ENCODE data around the gene C22orf31. TPM values are rescaled to one million over a fixed set of nuclear protein-coding genes. Genes with fewer than 3 reads are reported as not detected.

The C22orf31 gene
- polyA plus RNA-seq, 3 donors, result not detected

GRCh38 chr22:29103121-29103520 lies 41.5 kb upstream of the C22orf31 start:
- no peak for DNase-seq
- H3K4me1 Mint-ChIP-seq, result no peaks in the 10 kb centered on the region
- WGBS (ENCODE audit: insufficient coverage), result 100% methylated on average over 1 of the region's 1 CpG

GRCh38 chr22:29102300-29102699 lies 40.7 kb upstream of the C22orf31 start:
- no peak for TF ChIP-seq CTCF (IDR thresholded peaks at IDR 0.05)
- Mint-ChIP-seq H3K27ac (no peak overlapping the region), H3K4me3 (no peak overlapping the region)

More at GRCh38 chr22:29103121-29103520, 41.5 kb upstream of the C22orf31 start:
- Mint-ChIP-seq H3K27me3 (ENCODE audit: low read depth in 3 of 3) (peaks cover 1 to 3% (median 3%) of the 10 kb centered on the region in 3 donors), H3K27ac (no peak overlapping the region), H3K4me3 (no peak overlapping the region), H3K36me3 (no peaks in the 10 kb centered on the region), H3K9me3 (peaks cover 0 to 1% (median 0%) of the 10 kb centered on the region in 7 donors)
- Histone ChIP-seq H3K79me2 (ENCODE audit: insufficient read depth, low read length) (no peaks in the 10 kb centered on the region), H2AFZ (ENCODE audit: insufficient read depth, low read depth, low read length, poor library complexity, severe bottlenecking) (no peak overlapping the region), H3K4me3 (replicated peaks in 1 of 3; ENCODE audit: low read depth in 2 of 3, low read length in 3 of 3) (no peak overlapping the region), H4K20me1 (ENCODE audit: insufficient read depth, low read length) (no peaks in the 10 kb centered on the region), H3K9me3 (replicated peaks in 1 of 2; ENCODE audit: control insufficient read depth in 1 of 2, insufficient read depth in 1 of 2, low read length in 2 of 2) (no peaks in the 10 kb centered on the region), H3K27me3 (ENCODE audit: control insufficient read depth in 2 of 2, insufficient read depth in 2 of 2, low read length in 2 of 2) (no peaks in the 10 kb centered on the region), H3K4me2 (replicated peaks; ENCODE audit: extremely low read depth, low read length, poor library complexity, severe bottlenecking) (no peak overlapping the region), H3K27ac (ENCODE audit: low read depth in 1 of 2, low read length in 2 of 2) (no peak overlapping the region), H3K9ac (ENCODE audit: insufficient read depth, low read length, poor library complexity, severe bottlenecking) (no peak overlapping the region), H3K36me3 (replicated peaks in 1 of 2; ENCODE audit: control insufficient read depth in 1 of 2, insufficient read depth in 2 of 2, low read length in 2 of 2) (no peaks in the 10 kb centered on the region), H3K4me1 (ENCODE audit: control insufficient read depth in 1 of 2, insufficient read depth in 2 of 2, low read length in 2 of 2) (no peaks in the 10 kb centered on the region)
- intact Hi-C loops (cut with micrococcal nuclease), result no loop called here
- TF ChIP-seq CTCF (IDR thresholded peaks at IDR 0.05), result no peak

More at GRCh38 chr22:29102300-29102699, 40.7 kb upstream of the C22orf31 start:
- no peaks in the 10 kb centered on the region for H4K20me1 ChIP-seq (ENCODE audit: insufficient read depth, low read length)
- H3K9me3 ChIP-seq (replicated peaks in 1 of 2; ENCODE audit: control insufficient read depth in 1 of 2, insufficient read depth in 1 of 2, low read length in 2 of 2), result no peaks in the 10 kb centered on the region
- peaks cover 1 to 3% (median 3%) of the 10 kb centered on the region in 3 donors for H3K27me3 Mint-ChIP-seq (ENCODE audit: low read depth in 3 of 3)
- DNase-seq, result no peak
- no peaks in the 10 kb centered on the region for H3K4me1 Mint-ChIP-seq
- no peak overlapping the region for H3K4me3 ChIP-seq (replicated peaks in 1 of 3; ENCODE audit: low read depth in 2 of 3, low read length in 3 of 3)
- no peaks in the 10 kb centered on the region for H3K4me1 ChIP-seq (ENCODE audit: control insufficient read depth in 1 of 2, insufficient read depth in 2 of 2, low read length in 2 of 2)
- no peak overlapping the region for H3K27ac ChIP-seq (ENCODE audit: low read depth in 1 of 2, low read length in 2 of 2)
- no peaks in the 10 kb centered on the region for H3K79me2 ChIP-seq (ENCODE audit: insufficient read depth, low read length)
- H3K36me3 ChIP-seq (replicated peaks in 1 of 2; ENCODE audit: control insufficient read depth in 1 of 2, insufficient read depth in 2 of 2, low read length in 2 of 2), result no peaks in the 10 kb centered on the region
- no peaks in the 10 kb centered on the region for H3K36me3 Mint-ChIP-seq
- no CpG with 5 or more reads among the region's 2 CpGs for WGBS (ENCODE audit: insufficient coverage)
- H3K9ac ChIP-seq (ENCODE audit: insufficient read depth, low read length, poor library complexity, severe bottlenecking), result no peak overlapping the region
- H3K4me2 ChIP-seq (replicated peaks; ENCODE audit: extremely low read depth, low read length, poor library complexity, severe bottlenecking), result no peak overlapping the region
- H3K27me3 ChIP-seq (ENCODE audit: control insufficient read depth in 2 of 2, insufficient read depth in 2 of 2, low read length in 2 of 2), result no peaks in the 10 kb centered on the region
- no peak overlapping the region for H2AFZ ChIP-seq (ENCODE audit: insufficient read depth, low read depth, low read length, poor library complexity, severe bottlenecking)
- intact Hi-C loops (cut with micrococcal nuclease), result no loop called here
- H3K9me3 Mint-ChIP-seq, result peaks cover 0 to 1% (median 0%) of the 10 kb centered on the region in 7 donors

Measured in CD14-positive monocyte (primary cell).